Hepatic stellate cell (primary cell): ENCODE results near the gene VSTM5.

ENCODE experiments used
- DNase-seq: peaks from one replicate; pipeline ENCODE4 v3.0.0; 2011; ENCODE audit warnings: low spot score

Gene VSTM5

GRCh38 chr11:93842461-93842860 lies 8.0 kb downstream of the VSTM5 start:
- peak; percentile 37 for DNase-seq

GRCh38 chr11:93842034-93842433 lies 8.4 kb downstream of the VSTM5 start:
- DNase-seq = no peak

DNA sequence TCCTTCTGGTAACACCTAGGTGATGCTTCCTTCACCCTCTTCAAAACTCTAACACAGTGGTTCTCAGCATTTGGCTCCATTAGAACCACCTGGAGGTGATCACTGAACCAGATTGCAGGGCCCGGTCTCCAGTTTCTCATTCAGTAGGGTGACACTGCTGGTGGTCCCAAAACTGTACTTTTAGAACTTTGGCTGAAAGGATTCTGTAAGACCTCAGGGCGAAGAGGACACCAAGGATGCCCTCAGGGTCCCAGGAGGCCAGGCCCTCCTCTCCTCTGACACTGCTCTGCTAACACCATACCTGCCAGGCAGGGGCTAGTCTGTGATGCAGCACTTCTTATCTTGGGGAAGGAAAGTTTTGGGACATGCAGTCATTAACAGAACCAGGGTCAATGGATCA lies 9.0 kb downstream of the VSTM5 start:
- no peak for DNase-seq

DNA sequence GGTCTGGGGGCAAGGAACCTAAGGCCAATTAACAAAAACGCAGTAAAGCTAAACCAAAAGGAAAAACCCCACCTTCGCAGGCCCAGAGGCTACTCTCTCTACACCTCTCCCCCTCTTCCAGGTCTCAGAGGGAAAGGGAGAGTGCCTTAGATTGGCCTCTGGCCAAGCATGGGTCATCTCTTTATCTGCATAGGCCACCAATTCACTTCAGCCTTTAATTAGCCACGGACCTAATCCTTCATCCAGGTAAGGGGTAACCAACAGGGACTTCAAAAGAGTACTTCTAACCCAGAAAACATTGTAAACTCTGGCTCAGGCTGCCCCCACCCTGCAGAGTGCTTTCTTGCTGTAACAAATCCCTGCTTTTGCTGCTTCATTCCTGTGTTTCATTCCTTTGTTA lies 9.4 kb downstream of the VSTM5 start:
- no peak for DNase-seq

GRCh38 chr11:93840180-93840579 lies 10.2 kb downstream of the VSTM5 start:
- DNase-seq = no peak

DNA sequence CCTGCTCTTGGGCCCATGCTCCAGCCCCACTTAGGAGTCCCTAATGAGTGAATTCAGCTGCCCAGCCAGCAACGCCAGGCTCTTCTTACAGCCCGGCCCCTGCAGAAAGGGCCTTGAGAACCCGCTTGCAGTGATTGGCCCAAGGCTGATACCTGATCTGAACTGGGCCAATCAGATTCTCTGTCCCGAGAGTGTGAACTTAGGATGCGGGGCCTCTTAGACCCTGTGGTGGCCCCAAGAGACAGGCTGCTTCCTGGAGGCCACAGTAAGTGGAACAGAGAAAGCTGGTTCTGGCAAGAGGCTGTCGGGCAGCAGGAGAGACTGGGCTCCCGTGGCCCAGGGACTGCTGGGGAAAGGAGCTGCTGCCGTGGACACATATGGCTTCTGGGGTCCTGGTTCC lies 11.5 kb downstream of the VSTM5 start:
- DNase-seq = no peak

- no peak for DNase-seq
Observed at GRCh38 chr11:93832780-93833179, 17.6 kb downstream of the VSTM5 start.

GRCh38 chr11:93831343-93832127 lies 18.9 kb downstream of the VSTM5 start:
- no peak for DNase-seq

- no peak for DNase-seq
Observed at GRCh38 chr11:93829598-93829997, 20.8 kb downstream of the VSTM5 start.

GRCh38 chr11:93827363-93827762 lies 23.1 kb downstream of the VSTM5 start:
- DNase-seq = no peak

GRCh38 chr11:93823210-93823609 lies 27.2 kb downstream of the VSTM5 start:
- no peak for DNase-seq

DNA sequence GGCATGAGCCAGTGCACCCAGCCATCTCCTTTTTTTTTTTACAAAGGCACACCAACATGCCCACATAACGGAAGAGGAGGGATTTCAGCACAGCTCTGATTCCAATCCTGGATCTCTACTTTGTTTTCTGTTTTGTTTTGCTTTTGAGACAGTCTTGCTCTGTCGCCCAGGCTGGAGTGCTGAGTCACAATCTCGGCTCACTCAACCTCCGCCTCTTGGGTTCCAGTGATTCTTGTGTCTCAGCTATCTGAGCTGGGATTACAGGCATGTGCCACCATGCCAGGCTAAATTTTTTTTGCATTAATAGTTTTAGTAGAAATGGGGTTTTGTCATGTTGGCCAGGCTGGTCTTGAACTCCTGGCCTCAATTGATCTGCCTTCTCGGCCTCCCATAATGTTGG lies 28.1 kb downstream of the VSTM5 start:
- DNase-seq = no peak

DNA sequence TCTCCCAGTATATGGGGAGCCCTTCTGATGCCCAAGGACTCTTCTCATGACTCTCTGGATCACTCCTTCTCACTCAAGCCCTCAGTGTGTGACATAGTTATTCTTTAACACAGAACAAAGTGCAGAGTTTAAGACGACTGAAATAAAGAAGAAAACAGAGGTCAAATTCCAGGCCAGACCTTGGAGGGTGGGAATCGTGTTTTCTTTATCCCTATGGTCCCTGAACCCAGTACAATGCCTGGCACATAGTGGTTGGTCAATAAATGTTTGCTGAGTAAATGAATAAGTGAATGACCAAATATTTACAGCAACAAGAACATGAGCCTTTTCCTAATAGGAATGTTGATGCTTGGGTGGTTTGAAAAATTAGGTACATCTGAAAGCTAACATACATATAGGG lies 28.8 kb downstream of the VSTM5 start:
- DNase-seq = no peak

GRCh38 chr11:93820847-93821246 lies 29.6 kb downstream of the VSTM5 start:
- no peak for DNase-seq

GRCh38 chr11:93819966-93820695 lies 30.3 kb downstream of the VSTM5 start:
- DNase-seq = no peak

DNA sequence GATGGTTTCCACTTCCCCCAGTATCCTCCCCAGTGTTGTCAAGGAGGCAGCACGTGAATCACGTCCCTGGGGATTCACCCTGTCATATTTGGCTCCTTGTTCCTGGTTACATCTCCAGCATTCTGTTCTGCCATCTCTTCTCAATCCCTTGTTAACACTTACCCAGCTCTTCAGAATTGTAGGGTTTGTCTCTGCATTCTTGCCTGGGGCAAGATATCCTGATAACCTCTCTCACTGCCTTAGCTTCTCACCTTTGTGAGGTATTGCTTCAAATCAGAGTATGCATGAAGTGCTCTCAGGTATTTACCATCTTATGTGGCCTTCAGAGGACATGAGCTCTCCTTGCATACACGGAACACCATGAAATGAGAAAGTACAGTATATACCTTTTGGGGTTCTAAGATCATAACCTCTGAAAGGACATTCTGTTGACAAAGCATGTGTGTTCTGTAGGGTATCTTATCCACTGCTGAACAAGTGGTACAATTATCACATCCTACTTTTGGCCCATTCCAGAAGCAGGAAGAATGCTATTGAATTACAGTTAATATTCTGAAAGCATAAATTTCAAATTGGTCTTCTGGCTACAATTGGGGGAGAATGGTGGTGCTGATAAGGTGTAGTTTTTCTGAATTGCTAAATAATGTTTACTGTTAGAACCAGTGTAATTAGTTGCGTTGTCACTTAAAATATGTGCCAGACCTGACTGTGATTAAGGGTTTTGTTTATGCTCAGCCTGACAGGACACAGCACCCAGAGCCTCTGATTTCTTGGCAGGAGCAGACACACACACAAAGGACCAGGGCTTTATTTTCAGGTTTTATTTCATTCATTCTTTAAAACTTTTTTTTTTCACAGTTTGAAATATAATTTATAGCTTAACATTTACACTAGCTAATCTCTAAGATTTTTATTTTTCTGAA lies 32.7 kb downstream of the VSTM5 start:
- peak; percentile 25 for DNase-seq

DNA sequence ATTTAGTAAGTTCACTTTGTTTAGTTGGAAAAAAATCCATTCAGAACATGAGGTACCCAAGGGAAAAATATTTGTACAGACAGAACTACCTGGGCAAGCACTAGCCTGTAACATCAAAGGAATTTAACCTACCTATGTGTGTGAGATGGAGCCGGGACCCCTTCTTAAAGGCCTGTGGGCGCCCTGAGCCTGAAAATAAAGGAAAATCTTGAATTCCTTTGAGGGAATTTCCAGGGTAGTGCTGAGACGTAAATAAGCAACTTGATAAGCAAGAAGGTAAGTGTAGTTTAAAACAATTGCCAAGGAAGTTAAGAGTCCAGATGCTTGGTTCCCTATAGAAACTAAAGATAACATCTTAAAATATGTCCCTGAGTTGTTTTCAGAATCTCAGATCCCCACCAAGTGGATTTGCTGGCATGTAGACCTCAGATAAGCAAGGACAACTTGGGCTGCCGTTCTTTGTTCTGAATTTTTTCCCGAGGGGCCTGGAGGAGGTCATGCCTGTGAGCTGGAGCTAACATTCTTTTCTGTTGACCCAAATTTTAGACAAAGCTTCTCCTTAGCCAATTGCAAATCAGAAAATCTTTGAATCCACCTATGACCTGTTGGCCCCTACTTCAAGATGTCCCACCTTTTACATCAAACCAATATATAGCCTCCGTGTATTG lies 35.3 kb downstream of the VSTM5 start:
- DNase-seq = no peak

DNA sequence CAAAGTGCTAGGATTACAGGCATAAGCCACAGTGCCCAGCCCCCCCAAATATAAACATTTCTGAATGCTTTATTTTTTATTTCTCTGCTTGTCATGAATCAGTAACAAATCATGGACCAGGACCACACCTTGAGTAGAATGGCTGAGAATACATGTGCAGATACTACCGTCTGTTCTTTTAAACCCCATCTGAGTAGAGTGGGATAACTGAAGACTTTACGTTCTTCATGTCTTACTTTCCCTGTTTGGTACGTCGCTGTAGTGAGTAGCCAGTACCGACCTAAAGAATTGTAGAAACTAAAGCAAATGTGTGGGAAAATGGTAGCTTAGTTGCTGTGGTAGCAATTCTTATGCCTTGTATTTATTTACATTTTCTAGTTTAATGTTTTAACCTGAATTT lies 36.4 kb downstream of the VSTM5 start:
- no peak for DNase-seq

GRCh38 chr11:93807980-93808379 lies 42.4 kb downstream of the VSTM5 start:
- DNase-seq = no peak

DNA sequence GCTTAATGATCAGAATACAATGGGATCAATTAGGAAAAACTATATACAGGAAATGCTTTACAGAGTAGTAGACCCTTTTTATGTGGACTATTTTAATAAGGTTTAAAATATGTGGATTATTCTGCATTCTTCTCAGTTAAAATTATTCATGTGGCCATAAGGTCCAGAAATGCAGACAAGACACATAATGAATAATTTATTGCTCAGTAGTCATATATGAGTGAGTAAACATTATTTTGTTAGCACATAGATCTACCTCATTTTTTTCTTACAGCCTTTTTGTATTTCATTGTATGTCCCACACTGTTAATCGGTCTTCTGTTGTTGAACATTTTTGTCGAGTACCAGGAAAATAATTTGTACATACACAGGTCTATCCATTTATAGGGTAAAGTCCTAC lies 45.5 kb downstream of the VSTM5 start:
- no peak for DNase-seq

DNA sequence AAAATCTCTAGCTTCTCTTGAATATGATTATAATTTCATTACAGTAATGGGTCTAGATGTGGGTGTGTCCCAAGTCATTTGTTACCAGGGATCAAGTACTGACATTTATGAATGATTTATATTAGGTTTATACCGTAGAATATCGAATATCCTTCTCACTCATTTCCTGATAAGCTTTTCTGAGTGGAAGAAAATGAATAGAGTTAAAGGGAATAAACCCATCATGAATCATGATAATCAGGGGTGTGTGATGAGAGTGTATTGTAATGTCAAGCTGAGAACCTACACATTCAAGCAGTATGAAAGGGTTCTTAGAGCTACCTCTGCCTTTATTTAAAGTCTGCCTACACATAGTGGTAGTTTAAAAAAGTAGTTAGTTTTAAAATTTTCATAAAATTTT lies 49.1 kb downstream of the VSTM5 start:
- DNase-seq = no peak
